DND-41 (cell line): ENCODE data around the gene UBR3.
"Not testable (repeated sequence)": the region's sequence is repeated elsewhere in the genome, so short reads cannot be mapped to it uniquely, and the experiment has no call there.

Source experiments
- ATAC-seq: fragments of 200-7000 bp; cut with Tn5 transposase; 3 replicates; pipeline ENCODE4 v1.9.1; 2021; ENCODE audit warnings: low read depth; ENCODE audit not compliant: insufficient read depth
- DNase-seq: peaks from one replicate; pipeline ENCODE4 v3.0.0-alpha.2; 2020
- H2AFZ ChIP-seq: 2 replicates; pipeline ENCODE4 v1.6.0; 2012; ENCODE audit warnings: low read depth, low read length
- H3K27ac ChIP-seq: 2 replicates; pipeline ENCODE4 v1.5.1; 2012; ENCODE audit warnings: low read length, inconsistent platforms
- H3K27me3 ChIP-seq: fragments of 200-600 bp; sonication (generic); 2 replicates; pipeline ENCODE4 v1.6.0; 2012; ENCODE audit warnings: low read length, mild to moderate bottlenecking, inconsistent platforms; ENCODE audit not compliant: insufficient read depth, poor library complexity
- H3K36me3 ChIP-seq: 2 replicates; pipeline ENCODE4 v1.5.1; 2012; ENCODE audit warnings: low read length, inconsistent platforms; ENCODE audit not compliant: insufficient read depth
- H3K4me1 ChIP-seq: 2 replicates; pipeline ENCODE4 v1.5.1; 2012; ENCODE audit warnings: mild to moderate bottlenecking, low read length; ENCODE audit not compliant: insufficient read depth
- H3K4me2 ChIP-seq: 2 replicates; pipeline ENCODE4 v1.6.0; 2012; ENCODE audit warnings: mild to moderate bottlenecking, moderate library complexity, low read length, inconsistent platforms; ENCODE audit not compliant: insufficient read depth
- H3K4me3 ChIP-seq, 2 experiments: fragments of 200-600 bp in 1 of 2; shearing (Covaris generic) in 1 of 2; 2 replicates each; pipeline ENCODE4 v1.5.1; 2012 to 2016; ENCODE audit warnings: inconsistent platforms in 2 of 2, low read length in 2 of 2, mild to moderate bottlenecking in 2 of 2, low read depth in 1 of 2, moderate library complexity in 1 of 2
- H3K79me2 ChIP-seq: 2 replicates; pipeline ENCODE4 v1.6.0; 2012; ENCODE audit warnings: low read length, inconsistent platforms; ENCODE audit not compliant: insufficient read depth
- H3K9ac ChIP-seq: 2 replicates; pipeline ENCODE4 v1.6.0; 2012; ENCODE audit warnings: low read depth, mild to moderate bottlenecking, inconsistent platforms, low read length, moderate library complexity
- H3K9me3 ChIP-seq: 2 replicates; pipeline ENCODE4 v1.5.1; 2012; ENCODE audit warnings: low read length, moderate library complexity, mild to moderate bottlenecking, inconsistent platforms; ENCODE audit not compliant: insufficient read depth, severe bottlenecking
- H4K20me1 ChIP-seq: 2 replicates; pipeline ENCODE4 v1.6.0; 2012; ENCODE audit warnings: low read length; ENCODE audit not compliant: insufficient read depth
- CTCF ChIP-seq: IDR thresholded peaks from 2 replicates; pipeline ENCODE4 v1.5.1; 2012; ENCODE audit warnings: borderline replicate concordance, low read length, moderate library complexity, mild to moderate bottlenecking; ENCODE audit not compliant: poor library complexity, severe bottlenecking; ENCODE audit errors: extremely low read depth
- EZH2 ChIP-seq: IDR thresholded peaks from 3 replicates; pipeline ENCODE4 v1.6.1; 2012; ENCODE audit warnings: borderline replicate concordance, low read depth, mild to moderate bottlenecking, moderate library complexity, low read length, inconsistent platforms; ENCODE audit not compliant: severe bottlenecking

Gene UBR3

GRCh38 chr2:169803480-169803879 lies 23.8 kb upstream of the UBR3 start:
- no peaks in the 10 kb centered on the region for H3K9me3 ChIP-seq
- H3K27ac ChIP-seq = no peak overlapping the region
- H4K20me1 ChIP-seq = peaks cover 22% of the 10 kb centered on the region; the same call in 1 of the 2 replicates
- DNase-seq = no peak
- no peak for TF ChIP-seq EZH2
- no peak for TF ChIP-seq CTCF
- no peak overlapping the region for H3K4me3 ChIP-seq
- peaks cover 33% of the 10 kb centered on the region for H3K4me1 ChIP-seq
- H3K4me2 ChIP-seq = peak overlapping the region; percentile 36; the same call in 1 of the 2 replicates
- no peak overlapping the region for H3K9ac ChIP-seq
- H3K36me3 ChIP-seq = peaks cover 65% of the 10 kb centered on the region
- ATAC-seq = no peak
- no peak overlapping the region for H2AFZ ChIP-seq
- peaks cover 69% of the 10 kb centered on the region for H3K79me2 ChIP-seq
- H3K27me3 ChIP-seq = no peaks in the 10 kb centered on the region

DNA sequence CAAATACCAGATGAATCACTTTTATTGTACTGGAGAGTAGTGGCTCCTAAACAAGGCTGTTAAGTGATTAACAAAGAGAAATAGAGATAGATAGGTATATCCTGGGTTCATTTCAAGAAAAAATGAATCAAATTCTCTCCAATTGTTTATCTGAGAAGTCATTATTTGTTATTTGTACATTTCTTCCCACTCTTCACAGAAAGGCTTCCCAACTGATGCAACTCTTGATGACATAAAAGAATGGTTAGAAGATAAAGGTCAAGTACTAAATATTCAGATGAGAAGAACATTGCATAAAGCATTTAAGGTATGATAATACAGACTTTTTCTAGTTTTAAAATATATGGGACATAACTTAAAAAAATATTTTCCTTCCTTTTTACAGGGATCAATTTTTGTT lies 20.7 kb upstream of the UBR3 start:
- DNase-seq = no peak
- H4K20me1 ChIP-seq = peaks cover 8% of the 10 kb centered on the region; the same call in 1 of the 2 replicates

GRCh38 chr2:169808221-169808620 lies 19.0 kb upstream of the UBR3 start:
- Histone ChIP-seq H3K27ac (no peak overlapping the region), H3K4me1 (no peaks in the 10 kb centered on the region; the same call in 1 of the 2 replicates), H3K4me3 (no peak overlapping the region), H3K9me3 (no peaks in the 10 kb centered on the region), H3K4me2 (no peak overlapping the region), H3K36me3 (peaks cover 87% of the 10 kb centered on the region), H2AFZ (no peak overlapping the region), H3K9ac (no peak overlapping the region), H3K79me2 (peaks cover 24% of the 10 kb centered on the region), H4K20me1 (peaks cover 4% of the 10 kb centered on the region; the same call in 1 of the 2 replicates), H3K27me3 (no peaks in the 10 kb centered on the region)
- ATAC-seq (no peak), DNase-seq (no peak)
- TF ChIP-seq EZH2 (no peak), CTCF (no peak)

More for the DNA sequence above, 20.7 kb upstream of the UBR3 start:
- no peak overlapping the region for H3K27ac ChIP-seq
- H3K79me2 ChIP-seq = peaks cover 40% of the 10 kb centered on the region
- H2AFZ ChIP-seq = no peak overlapping the region
- no peak overlapping the region for H3K9ac ChIP-seq
- no peak overlapping the region for H3K4me3 ChIP-seq
- H3K4me2 ChIP-seq = no peak overlapping the region
- H3K27me3 ChIP-seq = no peaks in the 10 kb centered on the region
- H3K9me3 ChIP-seq = no peaks in the 10 kb centered on the region
- TF ChIP-seq CTCF (no peak), EZH2 (no peak)
- ATAC-seq = no peak
- H3K4me1 ChIP-seq = peaks cover 12% of the 10 kb centered on the region; the same call in 1 of the 2 replicates
- peaks cover 86% of the 10 kb centered on the region for H3K36me3 ChIP-seq

GRCh38 chr2:169815849-169816248 lies 11.4 kb upstream of the UBR3 start:
- Histone ChIP-seq H4K20me1 (no peaks in the 10 kb centered on the region), H3K9ac (no peak overlapping the region), H2AFZ (no peak overlapping the region), H3K27me3 (no peaks in the 10 kb centered on the region), H3K4me1 (0 out of 2 replicates have a peak, but pooled peaks cover 3% of the 10 kb centered on the region), H3K4me2 (no peak overlapping the region), H3K36me3 (peaks cover 81% of the 10 kb centered on the region), H3K4me3 (no peak overlapping the region), H3K79me2 (peaks cover 27% of the 10 kb centered on the region), H3K9me3 (no peaks in the 10 kb centered on the region), H3K27ac (no peak overlapping the region)
- DNase-seq (no peak), ATAC-seq (no peak)
- TF ChIP-seq CTCF (no peak), EZH2 (no peak)

GRCh38 chr2:169816961-169817360 lies 10.3 kb upstream of the UBR3 start:
- not testable (repeated sequence) for H4K20me1 ChIP-seq, DNase-seq, H3K4me1 ChIP-seq, H3K27ac ChIP-seq, H3K4me2 ChIP-seq, H2AFZ ChIP-seq, ATAC-seq, H3K9ac ChIP-seq, H3K9me3 ChIP-seq, H3K27me3 ChIP-seq, H3K4me3 ChIP-seq
- Histone ChIP-seq H3K36me3 (peaks cover 77% of the 10 kb centered on the region), H3K79me2 (peaks cover 32% of the 10 kb centered on the region)
